NB4 (cell line): ENCODE data around the gene ENG.
"Not testable (repeated sequence)": the region's sequence is repeated elsewhere in the genome, so short reads cannot be mapped to it uniquely, and the experiment has no call there.

Source experiments
- DNase-seq: peaks from one replicate; pipeline ENCODE4 v3.0.0; 2010; ENCODE audit warnings: low read depth
- H3K4me3 ChIP-seq: one replicate; pipeline ENCODE4 v1.5.1; 2011; ENCODE audit warnings: mild to moderate bottlenecking, low read depth, low read length, moderate library complexity
- MAX ChIP-seq: IDR thresholded peaks from 2 replicates; pipeline ENCODE4 v1.6.1; 2011; ENCODE audit warnings: low read depth, low read length
- MYC ChIP-seq: IDR thresholded peaks from 2 replicates; pipeline ENCODE4 v1.6.1; 2011; ENCODE audit warnings: low read depth, low read length
- POLR2A ChIP-seq: IDR thresholded peaks from 2 replicates; pipeline ENCODE4 v1.6.1; 2011; ENCODE audit warnings: mild to moderate bottlenecking; ENCODE audit not compliant: insufficient read length; ENCODE audit errors: extremely low read depth
- TF ChIP-seq, protein P1 (sequence below): IDR thresholded peaks from one replicate; pipeline ENCODE4 v1.5.1; 2012; ENCODE audit warnings: low read depth, low read length

The ENG gene

GRCh38 chr9:127873223-127873691 is 18.8 kb upstream of the ENG start:
- DNase-seq: no peak
- no peak overlapping the region for H3K4me3 ChIP-seq
- TF ChIP-seq POLR2A (no peak), MAX (no peak), MYC (no peak)
- TF ChIP-seq, protein P1, sequence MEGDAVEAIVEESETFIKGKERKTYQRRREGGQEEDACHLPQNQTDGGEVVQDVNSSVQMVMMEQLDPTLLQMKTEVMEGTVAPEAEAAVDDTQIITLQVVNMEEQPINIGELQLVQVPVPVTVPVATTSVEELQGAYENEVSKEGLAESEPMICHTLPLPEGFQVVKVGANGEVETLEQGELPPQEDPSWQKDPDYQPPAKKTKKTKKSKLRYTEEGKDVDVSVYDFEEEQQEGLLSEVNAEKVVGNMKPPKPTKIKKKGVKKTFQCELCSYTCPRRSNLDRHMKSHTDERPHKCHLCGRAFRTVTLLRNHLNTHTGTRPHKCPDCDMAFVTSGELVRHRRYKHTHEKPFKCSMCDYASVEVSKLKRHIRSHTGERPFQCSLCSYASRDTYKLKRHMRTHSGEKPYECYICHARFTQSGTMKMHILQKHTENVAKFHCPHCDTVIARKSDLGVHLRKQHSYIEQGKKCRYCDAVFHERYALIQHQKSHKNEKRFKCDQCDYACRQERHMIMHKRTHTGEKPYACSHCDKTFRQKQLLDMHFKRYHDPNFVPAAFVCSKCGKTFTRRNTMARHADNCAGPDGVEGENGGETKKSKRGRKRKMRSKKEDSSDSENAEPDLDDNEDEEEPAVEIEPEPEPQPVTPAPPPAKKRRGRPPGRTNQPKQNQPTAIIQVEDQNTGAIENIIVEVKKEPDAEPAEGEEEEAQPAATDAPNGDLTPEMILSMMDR: no peak

GRCh38 chr9:127872369-127873222 is 18.1 kb upstream of the ENG start:
- TF ChIP-seq MYC (no peak), POLR2A (no peak), MAX (no peak)
- TF ChIP-seq, protein P1: no peak

DNA sequence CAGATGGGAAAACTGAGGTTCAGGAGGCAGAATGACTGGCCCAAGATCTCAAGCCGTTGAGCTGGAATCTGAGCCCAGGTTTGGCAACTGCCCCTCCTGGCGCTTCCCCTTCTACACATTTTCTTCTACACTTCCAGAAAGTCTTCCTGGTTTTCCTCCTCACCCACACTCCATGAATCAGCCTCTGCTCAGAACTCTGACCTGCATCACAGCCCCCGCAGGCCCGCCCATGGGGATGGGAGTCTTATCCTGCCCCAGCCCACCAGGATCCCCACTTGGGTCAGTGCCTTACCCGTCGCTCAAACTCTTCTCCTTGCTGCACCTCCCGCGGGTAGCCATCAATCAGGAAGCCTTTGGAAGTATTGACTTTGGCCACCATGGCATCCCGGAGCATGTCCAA is 17.1 kb upstream of the ENG start:
- TF ChIP-seq, protein P1: no peak
- TF ChIP-seq MAX (no peak), MYC (no peak), POLR2A (no peak)
- H3K4me3 ChIP-seq: no peak overlapping the region
- DNase-seq: no peak

More at GRCh38 chr9:127872369-127873222, 18.1 kb upstream of the ENG start:
- H3K4me3 ChIP-seq: no peak overlapping the region
- DNase-seq: no peak

- DNase-seq: no peak
- TF ChIP-seq MYC (no peak), MAX (no peak), POLR2A (no peak)
- TF ChIP-seq, protein P1: no peak
- H3K4me3 ChIP-seq: no peak overlapping the region
Measured at GRCh38 chr9:127870887-127871286, 16.4 kb upstream of the ENG start.

GRCh38 chr9:127870153-127870491 is 15.7 kb upstream of the ENG start:
- not testable (repeated sequence) for H3K4me3 ChIP-seq, DNase-seq

- H3K4me3 ChIP-seq: no peak overlapping the region
- peak; percentile 81 for DNase-seq
- no peak for TF ChIP-seq MAX
- TF ChIP-seq, protein P1: peak; percentile 84
Measured at GRCh38 chr9:127869310-127870152, 15.1 kb upstream of the ENG start.
